ENCODE measurements around the gene SERTAD2. TPM values are rescaled to one million over a fixed set of nuclear protein-coding genes. Genes with fewer than 3 reads are reported as not detected.

SERTAD2 gene
- total RNA-seq, 1 donor from 2014 or later = 38.2 TPM

- intact Hi-C loops (cut with micrococcal nuclease) = no loop called here
These were observed 40.4 kb downstream of the SERTAD2 start for GRCh38 chr2:64613276-64613675.

DNA sequence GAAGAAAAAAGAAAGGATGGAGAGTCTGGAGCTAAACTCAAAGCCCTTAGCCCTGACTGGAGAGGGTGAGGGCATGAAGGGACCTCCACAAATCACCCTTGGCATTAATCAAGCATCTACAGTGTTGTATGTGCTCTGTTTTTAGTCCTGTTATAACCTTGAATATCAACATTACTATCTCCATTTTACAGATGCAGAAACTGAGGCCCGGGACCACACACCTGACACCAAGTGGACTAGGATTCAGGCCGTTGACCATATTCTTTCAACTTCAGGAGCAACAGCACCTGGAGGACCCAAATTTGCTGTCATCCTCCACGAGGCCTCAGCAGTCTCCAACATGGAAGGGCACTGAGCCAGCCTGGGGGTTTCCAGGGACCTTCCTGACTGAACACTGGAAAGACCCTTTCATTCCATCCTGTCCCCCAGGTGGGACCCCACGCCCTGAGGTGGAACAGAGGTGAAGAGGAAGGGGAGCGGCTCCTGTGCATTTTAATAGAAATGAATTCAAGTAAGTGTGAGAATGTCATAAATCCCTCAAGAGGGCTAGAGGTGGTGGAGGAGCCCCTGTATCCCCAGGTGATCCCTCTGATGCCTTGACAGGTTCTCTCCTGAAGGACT lies 41.0 kb downstream of the SERTAD2 start:
- intact Hi-C loops (cut with micrococcal nuclease) = no loop called here

GRCh38 chr2:64610316-64610855 lies 43.3 kb downstream of the SERTAD2 start:
- intact Hi-C loops (cut with micrococcal nuclease) = no loop called here

GRCh38 chr2:64609942-64610281 lies 43.8 kb downstream of the SERTAD2 start:
- intact Hi-C loops (cut with micrococcal nuclease) = loop anchor here (1.0 to 5.0 kb wide), 5 partner anchors 87 to 617 kb away; partner anchors contain the start of genes ACTR2, CEP68 and SLC1A4

GRCh38 chr2:64609227-64609941 lies 44.3 kb downstream of the SERTAD2 start:
- intact Hi-C loops (cut with micrococcal nuclease) = loop anchor here (1.0 to 5.0 kb wide), 5 partner anchors 88 to 618 kb away; partner anchors contain the start of genes ACTR2, CEP68 and SLC1A4

GRCh38 chr2:64608867-64609226 lies 44.9 kb downstream of the SERTAD2 start:
- intact Hi-C loops (cut with micrococcal nuclease) = loop anchor here (1.0 to 5.0 kb wide), 5 partner anchors 88 to 618 kb away; partner anchors contain the start of genes ACTR2, CEP68 and SLC1A4

GRCh38 chr2:64607381-64608304 lies 46.1 kb downstream of the SERTAD2 start:
- intact Hi-C loops (cut with micrococcal nuclease) = loop anchor here (1.0 to 5.0 kb wide), 15 partner anchors 20 to 523 kb away; partner anchors contain the start of genes AFTPH, CEP68, RAB1A and SERTAD2

GRCh38 chr2:64606479-64607363 lies 47.0 kb downstream of the SERTAD2 start:
- intact Hi-C loops (cut with micrococcal nuclease) = loop anchor here (1.0 to 5.0 kb wide), 15 partner anchors 19 to 524 kb away; partner anchors contain the start of genes AFTPH, CEP68, RAB1A and SERTAD2

GRCh38 chr2:64605991-64606478 lies 47.7 kb downstream of the SERTAD2 start:
- intact Hi-C loops (cut with micrococcal nuclease) = loop anchor here (5.0 kb wide), 3 partner anchors 91 to 451 kb away; partner anchors contain the start of genes CEP68 and SLC1A4

DNA sequence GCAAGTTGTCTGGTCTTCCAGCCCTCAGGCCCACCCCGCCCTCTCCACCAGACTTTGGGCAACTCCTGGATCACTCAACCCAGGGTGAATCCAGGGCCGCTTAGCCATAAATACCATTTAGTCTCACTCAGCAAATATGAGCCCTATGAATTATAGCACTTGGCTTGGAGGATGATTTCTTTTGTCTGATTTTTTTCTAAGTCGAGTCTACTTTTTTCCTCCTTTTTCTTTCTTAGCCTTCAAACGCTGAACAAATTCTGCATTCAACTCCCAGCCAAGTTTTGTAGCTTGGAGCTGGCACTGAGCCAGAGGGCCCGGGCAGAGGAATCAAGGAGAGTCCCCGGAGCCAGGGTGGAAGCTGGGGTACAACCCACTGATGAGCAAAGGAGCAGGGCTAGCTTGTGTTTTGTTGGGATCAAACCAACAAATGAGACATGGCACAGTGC lies 48.7 kb downstream of the SERTAD2 start:
- intact Hi-C loops (cut with micrococcal nuclease) = loop anchor here (5.0 kb wide), 3 partner anchors 92 to 452 kb away; partner anchors contain the start of genes CEP68 and SLC1A4

GRCh38 chr2:64604155-64604554 lies 49.6 kb downstream of the SERTAD2 start:
- intact Hi-C loops (cut with micrococcal nuclease) = no loop called here

DNA sequence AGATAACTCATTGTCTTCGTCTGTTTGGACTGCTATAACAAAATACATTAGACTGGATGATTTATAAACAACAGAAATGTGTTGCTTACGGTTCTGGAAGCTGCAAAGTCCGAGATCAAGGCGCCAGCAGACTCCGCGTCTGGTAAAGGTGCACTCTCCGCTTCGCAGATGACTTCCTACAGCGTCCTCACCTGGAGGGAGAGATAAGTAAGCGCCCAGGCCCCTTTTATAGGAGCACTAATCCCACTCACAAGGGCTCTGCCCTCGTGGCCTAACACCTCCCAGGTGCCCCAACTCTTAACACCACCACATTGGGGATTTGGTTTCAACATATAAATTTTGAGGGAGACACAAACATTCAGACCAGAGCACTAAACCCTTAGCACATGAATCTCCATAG lies 51.3 kb downstream of the SERTAD2 start:
- intact Hi-C loops (cut with micrococcal nuclease) = no loop called here

- intact Hi-C loops (cut with micrococcal nuclease) = no loop called here
These were observed 51.8 kb downstream of the SERTAD2 start for GRCh38 chr2:64601785-64602391.

- intact Hi-C loops (cut with micrococcal nuclease) = no loop called here
These were observed 52.5 kb downstream of the SERTAD2 start for GRCh38 chr2:64601034-64601754.

DNA sequence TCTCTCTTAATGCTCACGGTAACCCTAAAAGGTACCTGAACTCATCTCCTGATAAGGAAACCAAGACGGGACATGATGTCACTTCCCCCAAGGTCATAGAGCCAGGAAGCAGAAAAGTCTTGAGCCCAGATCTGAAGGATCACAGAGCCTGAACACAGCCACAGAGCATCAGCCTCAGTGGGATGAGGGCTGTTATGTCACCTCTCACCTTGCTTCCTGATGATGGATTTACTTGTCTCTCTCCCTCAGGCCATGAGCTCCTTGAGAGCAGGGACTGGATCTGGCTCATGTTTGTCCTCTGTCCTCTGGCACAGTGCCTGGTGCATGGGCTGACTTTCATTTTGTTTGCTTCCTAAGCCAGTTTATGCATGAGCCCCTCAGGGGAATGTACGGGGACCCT lies 54.2 kb downstream of the SERTAD2 start:
- intact Hi-C loops (cut with micrococcal nuclease) = no loop called here

DNA sequence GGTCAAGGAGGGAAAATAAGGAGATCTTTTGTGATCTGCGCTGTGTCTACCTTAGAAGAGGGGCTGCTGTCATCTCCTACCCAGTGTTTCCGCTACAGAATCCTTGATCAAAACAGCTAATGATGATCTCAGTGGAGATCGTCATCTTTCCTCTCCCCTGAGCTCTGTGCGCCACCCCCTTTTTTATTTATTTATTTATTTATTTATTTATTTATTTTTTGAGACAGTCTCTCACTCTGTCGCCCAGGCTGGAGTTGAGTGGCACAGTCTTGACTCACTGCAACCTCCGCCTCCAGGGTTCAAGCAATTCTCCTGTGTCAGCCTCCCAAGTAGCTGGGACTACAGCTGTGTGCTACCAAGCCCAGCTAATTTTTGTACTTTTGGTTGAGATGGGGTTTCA lies 55.5 kb downstream of the SERTAD2 start:
- intact Hi-C loops (cut with micrococcal nuclease) = no loop called here

DNA sequence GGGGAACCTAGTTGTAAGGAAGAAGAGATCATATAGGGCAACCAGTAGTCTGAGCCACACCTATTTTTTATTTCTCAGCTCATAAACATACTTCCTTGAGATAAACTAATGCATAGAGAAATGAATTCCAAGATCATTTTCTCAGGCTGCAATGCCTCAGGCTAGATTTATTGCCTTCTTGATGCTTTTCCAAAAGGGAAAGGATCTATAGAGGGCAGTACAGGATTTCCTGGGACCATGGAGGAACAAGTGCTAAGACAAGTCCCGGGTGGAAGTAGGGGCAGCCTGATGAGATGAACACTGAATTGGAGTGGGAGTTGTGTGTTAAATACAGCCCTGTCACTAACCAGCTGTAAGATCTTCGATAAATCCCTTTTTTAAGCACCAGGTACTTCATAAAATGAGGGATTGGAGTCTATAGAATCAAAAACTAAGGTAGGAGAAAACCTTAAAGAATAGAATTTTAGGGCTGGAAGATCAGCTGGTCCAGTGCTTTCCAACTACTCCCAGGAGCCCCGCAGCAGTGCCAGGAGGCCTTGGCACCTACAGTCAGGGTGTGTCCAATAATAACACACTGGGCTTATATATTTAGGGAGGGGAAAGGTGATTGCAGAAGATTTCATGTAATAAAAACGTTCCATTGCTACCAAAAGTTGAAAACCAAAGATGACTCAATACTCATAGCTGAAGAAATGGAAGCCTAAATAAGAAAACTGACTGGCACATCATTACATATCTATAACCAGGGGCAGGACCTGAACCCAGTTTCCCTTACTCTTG lies 58.1 kb downstream of the SERTAD2 start:
- intact Hi-C loops (cut with micrococcal nuclease) = no loop called here

All from T-helper 1 cell treated with Interleukin-12 subunit alpha and Interleukin-12 subunit beta and Interleukin-4 antibody, amounts not matched to agents 30 ng/mL and 1 ng/mL, for 36 hours (primary cell).